ENCODE results near the gene CCDC137. TPM values are rescaled to one million over a fixed set of nuclear protein-coding genes. Genes with fewer than 3 reads are reported as not detected.
A peak's percentile ranks its signal among the peaks of the same experiment; 100 is the strongest.

CCDC137 gene
- total and polyA plus RNA-seq, 2 of the 13 experiments (the other 11 are each of a cell fraction or from before 2014, with no cell fraction given): 14.6 to 39.1 TPM

DNA sequence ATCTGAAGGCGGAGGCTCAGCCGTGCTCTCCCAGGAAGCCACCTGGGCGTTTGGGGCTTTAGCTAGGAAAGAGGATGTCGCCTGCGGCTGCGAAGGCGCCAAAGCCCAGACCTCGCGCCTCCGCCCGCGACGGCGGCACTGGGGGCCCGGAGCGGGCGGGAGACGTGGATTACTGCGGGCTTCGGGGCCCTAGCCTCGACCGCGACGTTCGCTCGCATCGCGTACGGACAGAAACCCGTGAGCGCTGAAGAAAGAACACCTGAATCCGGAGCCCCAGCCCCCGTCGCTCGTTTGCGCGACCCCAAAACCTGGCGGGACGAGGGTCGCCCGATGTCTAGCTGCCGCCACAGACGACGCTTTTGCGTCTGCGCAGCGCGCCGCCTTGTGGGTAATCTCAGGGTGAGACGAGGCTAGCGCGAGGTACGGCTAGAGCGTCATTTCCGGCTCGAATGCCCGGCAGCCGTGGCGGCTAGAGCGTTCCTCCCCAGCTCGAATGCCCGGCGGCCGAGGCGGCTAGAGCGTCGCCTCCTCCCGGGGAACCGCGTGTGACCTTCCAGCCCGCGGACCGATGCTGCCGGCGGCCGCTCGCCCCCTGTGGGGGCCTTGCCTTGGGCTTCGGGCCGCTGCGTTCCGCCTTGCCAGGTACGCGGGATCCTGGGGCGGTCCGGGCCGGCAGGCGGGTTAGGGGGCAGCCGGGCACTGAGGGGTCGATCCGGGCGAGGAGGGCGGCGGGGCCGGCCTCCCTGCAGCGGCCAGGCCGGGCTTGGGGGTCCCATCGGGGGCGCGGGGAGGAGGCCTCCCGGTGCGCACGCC is 36.6 kb downstream of the CCDC137 start, which contains the start of gene MRPL12 (continued):
- TF ChIP-seq, protein P1, sequence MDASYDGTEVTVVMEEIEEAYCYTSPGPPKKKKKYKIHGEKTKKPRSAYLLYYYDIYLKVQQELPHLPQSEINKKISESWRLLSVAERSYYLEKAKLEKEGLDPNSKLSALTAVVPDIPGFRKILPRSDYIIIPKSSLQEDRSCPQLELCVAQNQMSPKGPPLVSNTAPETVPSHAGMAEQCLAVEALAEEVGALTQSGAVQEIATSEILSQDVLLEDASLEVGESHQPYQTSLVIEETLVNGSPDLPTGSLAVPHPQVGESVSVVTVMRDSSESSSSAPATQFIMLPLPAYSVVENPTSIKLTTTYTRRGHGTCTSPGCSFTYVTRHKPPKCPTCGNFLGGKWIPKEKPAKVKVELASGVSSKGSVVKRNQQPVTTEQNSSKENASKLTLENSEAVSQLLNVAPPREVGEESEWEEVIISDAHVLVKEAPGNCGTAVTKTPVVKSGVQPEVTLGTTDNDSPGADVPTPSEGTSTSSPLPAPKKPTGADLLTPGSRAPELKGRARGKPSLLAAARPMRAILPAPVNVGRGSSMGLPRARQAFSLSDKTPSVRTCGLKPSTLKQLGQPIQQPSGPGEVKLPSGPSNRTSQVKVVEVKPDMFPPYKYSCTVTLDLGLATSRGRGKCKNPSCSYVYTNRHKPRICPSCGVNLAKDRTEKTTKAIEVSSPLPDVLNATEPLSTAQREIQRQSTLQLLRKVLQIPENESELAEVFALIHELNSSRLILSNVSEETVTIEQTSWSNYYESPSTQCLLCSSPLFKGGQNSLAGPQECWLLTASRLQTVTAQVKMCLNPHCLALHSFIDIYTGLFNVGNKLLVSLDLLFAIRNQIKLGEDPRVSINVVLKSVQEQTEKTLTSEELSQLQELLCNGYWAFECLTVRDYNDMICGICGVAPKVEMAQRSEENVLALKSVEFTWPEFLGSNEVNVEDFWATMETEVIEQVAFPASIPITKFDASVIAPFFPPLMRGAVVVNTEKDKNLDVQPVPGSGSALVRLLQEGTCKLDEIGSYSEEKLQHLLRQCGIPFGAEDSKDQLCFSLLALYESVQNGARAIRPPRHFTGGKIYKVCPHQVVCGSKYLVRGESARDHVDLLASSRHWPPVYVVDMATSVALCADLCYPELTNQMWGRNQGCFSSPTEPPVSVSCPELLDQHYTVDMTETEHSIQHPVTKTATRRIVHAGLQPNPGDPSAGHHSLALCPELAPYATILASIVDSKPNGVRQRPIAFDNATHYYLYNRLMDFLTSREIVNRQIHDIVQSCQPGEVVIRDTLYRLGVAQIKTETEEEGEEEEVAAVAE (CRISPR knock-in tag; IDR thresholded peaks at IDR 0.05; ENCODE audit: borderline replicate concordance): 0 out of 2 replicates have a peak, but pooled peaks have one; percentile 49
- TF ChIP-seq, protein P2, sequence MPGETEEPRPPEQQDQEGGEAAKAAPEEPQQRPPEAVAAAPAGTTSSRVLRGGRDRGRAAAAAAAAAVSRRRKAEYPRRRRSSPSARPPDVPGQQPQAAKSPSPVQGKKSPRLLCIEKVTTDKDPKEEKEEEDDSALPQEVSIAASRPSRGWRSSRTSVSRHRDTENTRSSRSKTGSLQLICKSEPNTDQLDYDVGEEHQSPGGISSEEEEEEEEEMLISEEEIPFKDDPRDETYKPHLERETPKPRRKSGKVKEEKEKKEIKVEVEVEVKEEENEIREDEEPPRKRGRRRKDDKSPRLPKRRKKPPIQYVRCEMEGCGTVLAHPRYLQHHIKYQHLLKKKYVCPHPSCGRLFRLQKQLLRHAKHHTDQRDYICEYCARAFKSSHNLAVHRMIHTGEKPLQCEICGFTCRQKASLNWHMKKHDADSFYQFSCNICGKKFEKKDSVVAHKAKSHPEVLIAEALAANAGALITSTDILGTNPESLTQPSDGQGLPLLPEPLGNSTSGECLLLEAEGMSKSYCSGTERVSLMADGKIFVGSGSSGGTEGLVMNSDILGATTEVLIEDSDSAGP (CRISPR knock-in tag; IDR thresholded peaks at IDR 0.05; ENCODE audit: borderline replicate concordance): peak; percentile 91
- TF ChIP-seq CHD2 (IDR thresholded peaks at IDR 0.05; ENCODE audit: low read depth, low read length) (peak; percentile 94), ZFP41 (CRISPR knock-in tag; IDR thresholded peaks at IDR 0.05; ENCODE audit: borderline replicate concordance) (no peak), SNAPC2 (CRISPR knock-in tag; IDR thresholded peaks at IDR 0.05) (no peak), ZNF644 (CRISPR knock-in tag; IDR thresholded peaks at IDR 0.05; ENCODE audit: low read depth) (no peak), TEAD3 (CRISPR knock-in tag; optimal IDR thresholded peaks at IDR 0.05; ENCODE audit: borderline replicate concordance) (peak; percentile 91), ZNF253 (CRISPR knock-in tag; IDR thresholded peaks at IDR 0.05; ENCODE audit: borderline replicate concordance) (peak; percentile 89), ZNF674 (CRISPR knock-in tag; IDR thresholded peaks at IDR 0.05; ENCODE audit: low read depth) (peak; percentile 63; the same call in 1 of the 2 replicates), ZNF138 (CRISPR knock-in tag; IDR thresholded peaks at IDR 0.05; ENCODE audit: low read depth) (peak; percentile 98; the same call in 1 of the 2 replicates), ZNF589 (CRISPR knock-in tag; conservative IDR thresholded peaks at IDR 0.05) (peak; percentile 94; the same call in 1 of the 2 replicates), PAX8 (CRISPR knock-in tag; IDR thresholded peaks at IDR 0.05; ENCODE audit: borderline replicate concordance) (peak; percentile 75; the same call in 1 of the 2 replicates)
- TF ChIP-seq, protein P3, sequence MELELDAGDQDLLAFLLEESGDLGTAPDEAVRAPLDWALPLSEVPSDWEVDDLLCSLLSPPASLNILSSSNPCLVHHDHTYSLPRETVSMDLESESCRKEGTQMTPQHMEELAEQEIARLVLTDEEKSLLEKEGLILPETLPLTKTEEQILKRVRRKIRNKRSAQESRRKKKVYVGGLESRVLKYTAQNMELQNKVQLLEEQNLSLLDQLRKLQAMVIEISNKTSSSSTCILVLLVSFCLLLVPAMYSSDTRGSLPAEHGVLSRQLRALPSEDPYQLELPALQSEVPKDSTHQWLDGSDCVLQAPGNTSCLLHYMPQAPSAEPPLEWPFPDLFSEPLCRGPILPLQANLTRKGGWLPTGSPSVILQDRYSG (CRISPR knock-in tag; IDR thresholded peaks at IDR 0.05): no peak; the same call in none of the 2 replicates
- TF ChIP-seq, protein P4, sequence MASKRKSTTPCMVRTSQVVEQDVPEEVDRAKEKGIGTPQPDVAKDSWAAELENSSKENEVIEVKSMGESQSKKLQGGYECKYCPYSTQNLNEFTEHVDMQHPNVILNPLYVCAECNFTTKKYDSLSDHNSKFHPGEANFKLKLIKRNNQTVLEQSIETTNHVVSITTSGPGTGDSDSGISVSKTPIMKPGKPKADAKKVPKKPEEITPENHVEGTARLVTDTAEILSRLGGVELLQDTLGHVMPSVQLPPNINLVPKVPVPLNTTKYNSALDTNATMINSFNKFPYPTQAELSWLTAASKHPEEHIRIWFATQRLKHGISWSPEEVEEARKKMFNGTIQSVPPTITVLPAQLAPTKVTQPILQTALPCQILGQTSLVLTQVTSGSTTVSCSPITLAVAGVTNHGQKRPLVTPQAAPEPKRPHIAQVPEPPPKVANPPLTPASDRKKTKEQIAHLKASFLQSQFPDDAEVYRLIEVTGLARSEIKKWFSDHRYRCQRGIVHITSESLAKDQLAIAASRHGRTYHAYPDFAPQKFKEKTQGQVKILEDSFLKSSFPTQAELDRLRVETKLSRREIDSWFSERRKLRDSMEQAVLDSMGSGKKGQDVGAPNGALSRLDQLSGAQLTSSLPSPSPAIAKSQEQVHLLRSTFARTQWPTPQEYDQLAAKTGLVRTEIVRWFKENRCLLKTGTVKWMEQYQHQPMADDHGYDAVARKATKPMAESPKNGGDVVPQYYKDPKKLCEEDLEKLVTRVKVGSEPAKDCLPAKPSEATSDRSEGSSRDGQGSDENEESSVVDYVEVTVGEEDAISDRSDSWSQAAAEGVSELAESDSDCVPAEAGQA (IDR thresholded peaks at IDR 0.05; ENCODE audit: low read depth): peak; percentile 92
- TF ChIP-seq, protein P4 (CRISPR knock-in tag; IDR thresholded peaks at IDR 0.05; ENCODE audit: borderline replicate concordance): peak; percentile 43; the same call in 1 of the 2 replicates
